Islet precursor cell (in vitro differentiated cells): ENCODE data around the gene AGAP3.

Source experiments
- DNase-seq: peaks from one replicate; pipeline ENCODE4 v3.0.0-alpha.2; 2018

AGAP3 gene

GRCh38 chr7:151192002-151192539 is 105.8 kb downstream of the AGAP3 start:
- no peak for DNase-seq

- DNase-seq, result no peak
These were observed 107.1 kb downstream of the AGAP3 start for GRCh38 chr7:151193203-151193978.
